ENCODE results near the gene IGFBP6. TPM values are rescaled to one million over a fixed set of nuclear protein-coding genes. Genes with fewer than 3 reads are reported as not detected.

IGFBP6 gene
- total RNA-seq, 4 donors from 2014 or later = 246 to 902 (median 719) TPM

DNA sequence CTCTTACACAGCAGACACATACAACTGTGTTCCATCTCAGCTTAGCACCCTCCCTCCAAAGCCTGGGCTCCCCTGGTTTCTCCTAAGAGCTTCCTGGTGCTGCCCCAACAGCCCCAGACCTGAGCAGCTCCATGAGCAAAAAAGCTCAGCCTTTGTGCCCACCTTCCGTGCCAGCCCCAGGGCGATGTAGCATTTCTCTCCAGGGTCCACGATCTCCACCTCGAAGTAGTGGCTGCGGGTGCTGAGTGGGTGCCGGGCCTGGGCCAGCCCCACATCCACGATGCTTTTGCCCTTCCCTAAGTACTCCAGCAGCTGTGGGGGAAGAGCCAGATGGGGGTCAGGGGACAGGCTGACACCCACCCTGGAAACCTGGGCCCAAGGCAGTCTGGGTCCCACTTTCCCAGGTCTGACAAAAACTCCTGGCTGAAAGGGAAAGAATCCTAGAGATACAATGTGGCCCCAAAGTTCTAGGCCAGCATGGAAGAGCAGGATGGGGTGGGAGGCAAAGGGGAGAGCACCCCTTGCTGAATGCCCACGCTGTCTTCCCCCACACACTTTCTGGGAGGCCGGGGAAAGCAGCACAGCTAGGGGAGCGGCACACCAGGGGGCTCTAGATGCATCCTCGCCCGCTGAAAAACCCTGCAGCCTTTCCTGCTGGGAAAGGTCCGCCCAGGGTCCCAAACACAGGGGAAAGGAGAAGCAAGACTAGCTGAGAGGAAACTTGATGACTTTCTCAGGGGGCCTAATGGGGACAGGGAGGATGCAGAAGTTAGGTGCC lies 29.3 kb upstream of the IGFBP6 start:
- DNase-seq (ENCODE audit: low spot score) (no peak), ATAC-seq (ENCODE audit: low FRiP score) (no peak)
- TF ChIP-seq, protein P1, sequence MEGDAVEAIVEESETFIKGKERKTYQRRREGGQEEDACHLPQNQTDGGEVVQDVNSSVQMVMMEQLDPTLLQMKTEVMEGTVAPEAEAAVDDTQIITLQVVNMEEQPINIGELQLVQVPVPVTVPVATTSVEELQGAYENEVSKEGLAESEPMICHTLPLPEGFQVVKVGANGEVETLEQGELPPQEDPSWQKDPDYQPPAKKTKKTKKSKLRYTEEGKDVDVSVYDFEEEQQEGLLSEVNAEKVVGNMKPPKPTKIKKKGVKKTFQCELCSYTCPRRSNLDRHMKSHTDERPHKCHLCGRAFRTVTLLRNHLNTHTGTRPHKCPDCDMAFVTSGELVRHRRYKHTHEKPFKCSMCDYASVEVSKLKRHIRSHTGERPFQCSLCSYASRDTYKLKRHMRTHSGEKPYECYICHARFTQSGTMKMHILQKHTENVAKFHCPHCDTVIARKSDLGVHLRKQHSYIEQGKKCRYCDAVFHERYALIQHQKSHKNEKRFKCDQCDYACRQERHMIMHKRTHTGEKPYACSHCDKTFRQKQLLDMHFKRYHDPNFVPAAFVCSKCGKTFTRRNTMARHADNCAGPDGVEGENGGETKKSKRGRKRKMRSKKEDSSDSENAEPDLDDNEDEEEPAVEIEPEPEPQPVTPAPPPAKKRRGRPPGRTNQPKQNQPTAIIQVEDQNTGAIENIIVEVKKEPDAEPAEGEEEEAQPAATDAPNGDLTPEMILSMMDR (IDR thresholded peaks at IDR 0.05) = no peak

DNA sequence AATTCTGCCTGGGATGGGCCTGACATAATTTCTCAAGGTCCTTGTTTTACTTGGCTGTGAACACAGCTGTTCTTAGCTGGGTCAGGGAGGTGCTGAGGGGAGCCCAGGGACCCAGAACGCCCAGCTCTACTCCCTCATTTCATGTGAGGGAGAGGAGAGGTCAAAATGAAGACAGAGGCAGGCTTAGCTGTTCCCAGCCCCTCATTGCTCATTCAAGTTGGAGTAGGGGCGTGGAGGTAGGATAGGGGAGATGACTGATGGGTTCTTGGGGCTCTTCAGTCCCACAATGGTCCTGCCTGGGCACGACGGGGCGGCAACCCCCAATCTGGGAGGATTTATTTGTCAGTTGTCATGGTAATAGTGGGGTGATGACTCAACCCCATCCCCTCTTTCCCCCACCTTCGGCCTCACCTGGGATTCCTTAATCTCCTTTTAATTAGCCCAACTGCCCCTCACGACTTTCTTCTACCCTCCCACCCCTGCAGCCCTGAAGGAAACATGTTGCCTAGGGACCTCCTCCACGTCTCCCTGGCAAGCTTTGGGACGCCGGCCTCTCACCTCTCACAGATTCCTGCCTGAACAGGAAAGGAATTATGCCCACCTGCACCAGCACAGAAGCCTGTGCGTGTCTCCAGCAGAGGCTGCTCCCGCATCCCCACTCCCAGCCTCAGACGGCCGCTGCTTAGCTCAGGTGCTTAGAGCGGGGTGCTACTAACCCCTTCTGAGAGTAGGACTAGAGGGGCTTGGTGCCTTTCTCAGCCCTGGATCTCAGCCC lies 28.5 kb upstream of the IGFBP6 start:
- DNase-seq (ENCODE audit: low spot score) (no peak), ATAC-seq (ENCODE audit: low FRiP score) (peak; percentile 13)
- TF ChIP-seq, protein P1 (IDR thresholded peaks at IDR 0.05) = no peak

DNA sequence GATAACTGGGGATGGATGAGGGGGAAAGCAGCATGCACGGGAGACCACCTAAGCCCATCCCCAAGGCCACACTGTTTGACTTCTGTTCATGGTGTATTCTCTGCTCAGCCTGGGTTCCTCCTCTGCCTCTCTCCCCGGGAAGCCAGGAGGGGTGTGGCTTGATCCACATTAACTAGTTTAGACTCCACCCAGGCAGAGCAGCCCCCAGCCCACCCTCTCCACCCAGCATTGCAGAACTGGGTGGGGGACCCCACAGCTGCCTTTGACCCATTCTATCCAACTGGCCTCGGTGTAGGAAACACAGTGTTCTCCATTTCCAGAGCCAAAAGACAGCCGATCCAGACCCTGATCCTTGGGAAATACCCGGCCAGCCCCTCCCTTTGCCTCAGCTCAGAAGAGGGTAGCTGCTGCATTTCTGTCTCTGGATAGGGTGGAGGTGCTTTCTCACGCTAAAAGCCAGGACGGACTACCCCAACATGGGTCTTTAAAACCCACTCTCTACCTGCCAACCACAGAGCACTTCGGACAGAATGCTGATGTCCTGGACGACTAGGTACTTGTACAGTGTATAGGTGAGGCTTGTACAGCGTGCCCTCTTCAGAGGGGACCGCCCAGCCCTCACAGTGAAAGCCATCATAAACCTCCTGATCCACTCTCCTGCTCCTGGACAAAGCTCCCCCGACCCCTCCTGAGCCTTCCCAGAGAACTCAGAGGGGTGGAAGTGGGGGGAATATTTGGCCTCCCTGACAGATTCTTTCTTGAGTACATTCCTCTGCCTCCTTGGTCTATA lies 27.7 kb upstream of the IGFBP6 start:
- ATAC-seq (ENCODE audit: low FRiP score) (peak; percentile 18), DNase-seq (ENCODE audit: low spot score) (no peak)
- TF ChIP-seq, protein P1 (IDR thresholded peaks at IDR 0.05) = no peak

DNA sequence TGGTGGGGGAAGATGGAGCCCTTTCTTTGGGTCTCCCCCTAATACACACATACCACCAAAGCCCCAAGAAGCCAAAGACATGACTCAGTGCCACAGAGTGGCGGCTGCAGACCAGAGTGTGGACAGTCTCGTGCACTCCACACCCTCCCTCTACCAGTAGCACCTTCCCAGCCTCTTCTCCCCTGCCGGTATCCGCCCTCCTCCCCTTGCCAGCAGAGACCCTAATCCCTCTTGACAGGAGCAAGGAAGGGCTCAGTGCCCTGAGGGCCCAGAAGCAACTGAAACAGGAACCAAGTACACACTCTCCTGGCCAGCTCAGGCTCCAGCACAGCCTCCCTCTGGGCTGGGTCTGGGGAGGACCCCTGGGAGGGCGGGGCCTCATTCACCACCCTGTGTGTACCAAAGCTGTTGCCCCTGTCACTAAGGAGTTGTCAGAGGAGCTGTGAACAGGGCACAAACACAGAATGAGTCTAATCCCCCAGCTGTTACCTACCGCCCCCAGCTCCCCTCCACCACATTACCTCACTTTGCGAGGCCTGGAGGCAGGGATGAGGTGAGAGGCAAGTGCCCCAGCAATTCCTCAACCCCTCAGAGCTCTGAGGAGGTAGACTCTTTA lies 26.5 kb upstream of the IGFBP6 start:
- ATAC-seq (ENCODE audit: low FRiP score) (no peak), DNase-seq (ENCODE audit: low spot score) (no peak)
- TF ChIP-seq, protein P1 (IDR thresholded peaks at IDR 0.05) = no peak

DNA sequence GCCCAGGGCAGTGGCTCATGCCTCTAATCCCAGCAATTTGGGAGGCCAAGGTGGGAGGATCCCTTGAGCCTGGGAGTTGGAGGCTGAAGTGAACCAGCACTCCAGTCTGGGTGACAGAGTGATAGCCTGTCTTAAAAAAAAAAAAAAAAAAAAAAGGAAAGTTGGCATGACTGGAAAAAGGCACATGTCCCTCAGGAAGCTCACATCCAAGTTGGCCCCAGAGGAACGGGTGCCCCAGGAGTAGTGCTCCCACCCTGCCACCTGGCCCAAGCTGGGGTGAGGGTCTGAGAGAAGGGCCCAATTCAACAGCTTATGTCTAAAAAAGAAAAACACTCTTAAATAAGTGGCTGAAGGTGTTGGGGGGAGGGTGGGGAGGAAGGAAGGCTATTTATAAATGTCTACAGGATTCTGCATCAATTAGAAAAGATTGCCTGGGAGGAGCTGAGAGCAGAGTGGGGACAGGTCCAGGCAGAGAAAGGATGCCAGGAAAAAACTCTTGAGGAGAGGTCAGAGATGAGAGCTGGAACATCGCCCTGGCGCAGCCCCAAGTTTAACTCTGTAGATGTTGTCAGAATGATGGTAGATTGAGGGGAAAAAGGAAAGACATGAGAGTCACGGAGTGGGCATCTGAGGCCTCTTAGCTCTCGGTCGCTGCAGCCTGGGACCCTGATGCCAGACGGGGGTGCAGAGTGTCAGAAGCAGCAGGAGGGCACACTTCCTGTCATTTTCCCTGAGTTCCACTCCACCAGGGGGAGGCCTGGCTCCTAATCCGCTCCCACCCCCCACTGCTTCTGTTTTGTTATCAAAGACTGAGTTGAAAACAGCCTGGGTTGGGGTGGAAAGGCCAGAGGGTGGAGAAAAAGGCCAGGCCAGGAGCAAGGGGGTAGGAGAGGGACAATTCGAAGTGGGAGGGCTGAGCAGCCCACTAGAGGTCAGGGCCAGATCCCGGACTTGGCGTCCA lies 25.6 kb upstream of the IGFBP6 start:
- DNase-seq (ENCODE audit: low spot score) (no peak), ATAC-seq (ENCODE audit: low FRiP score) (peak; percentile 39)
- TF ChIP-seq, protein P1 (IDR thresholded peaks at IDR 0.05) = no peak

DNA sequence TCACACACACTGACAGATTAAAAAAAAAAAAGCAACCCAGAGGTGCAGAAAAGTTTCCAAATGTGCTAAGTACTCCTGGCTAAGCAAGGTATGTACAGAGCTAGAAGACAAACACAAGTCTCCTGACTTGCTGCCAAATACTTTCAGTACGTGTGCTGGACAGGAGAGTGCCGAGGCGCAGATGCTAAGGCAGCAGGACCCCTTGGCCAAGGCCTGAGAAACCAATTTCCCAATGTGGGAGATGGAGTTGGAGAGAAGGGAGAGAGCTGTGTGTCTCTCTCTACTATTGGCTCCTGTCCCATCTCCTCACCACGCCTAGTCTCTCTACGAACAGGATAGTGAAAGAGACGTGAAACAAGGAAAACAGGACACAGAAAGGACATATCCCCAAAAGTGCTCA lies 23.6 kb upstream of the IGFBP6 start:
- TF ChIP-seq, protein P1 (IDR thresholded peaks at IDR 0.05) = no peak
- DNase-seq (ENCODE audit: low spot score) (no peak), ATAC-seq (ENCODE audit: low FRiP score) (peak; percentile 5)

Data from omental fat pad (tissue), 4 donors.